ENCODE results near the gene PEDS1. TPM values are rescaled to one million over a fixed set of nuclear protein-coding genes. Genes with fewer than 3 reads are reported as not detected.

PEDS1 gene
- total RNA-seq, 1 donor from 2014 or later, result 44.1 TPM

GRCh38 chr20:50149481-50150254 is 3.9 kb downstream of the PEDS1 start:
- Histone ChIP-seq H3K79me2 (ENCODE audit: insufficient read depth, low read length) (peaks cover 88% of the 10 kb centered on the region), H3K36me3 (ENCODE audit: insufficient read depth, low read length) (peaks cover 7% of the 10 kb centered on the region), H4K20me1 (ENCODE audit: insufficient read depth, low read length) (peaks cover 44% of the 10 kb centered on the region), H3K4me1 (ENCODE audit: insufficient read depth, low read length) (peaks cover 62% of the 10 kb centered on the region), H3K27me3 (ENCODE audit: insufficient read depth, low read length) (no peaks in the 10 kb centered on the region), H3K9ac (ENCODE audit: low read length) (peak overlapping the region; percentile 5), H3K4me2 (ENCODE audit: low read length) (peak overlapping the region; percentile 47), H2AFZ (ENCODE audit: low read depth, low read length) (no peak overlapping the region), H3K27ac (ENCODE audit: low read depth, low read length) (no peak overlapping the region), H3K9me3 (ENCODE audit: insufficient read depth, low read depth, low read length) (no peaks in the 10 kb centered on the region), H3K4me3 (ENCODE audit: insufficient read depth, low read depth, low read length) (no peak overlapping the region)
- H3K9me3 Mint-ChIP-seq (ENCODE audit: unreplicated experiment), result peaks cover 2% of the 10 kb centered on the region
- no peak overlapping the region for H3K27ac Mint-ChIP-seq (ENCODE audit: unreplicated experiment)
- FAIRE-seq (no peak), DNase-seq (ENCODE audit: low read depth) (no peak)
- peaks cover 37% of the 10 kb centered on the region for H3K4me1 Mint-ChIP-seq (ENCODE audit: low read depth, unreplicated experiment)
- H3K36me3 Mint-ChIP-seq (ENCODE audit: low read depth, unreplicated experiment), result peaks cover 16% of the 10 kb centered on the region
- TF ChIP-seq CTCF (IDR thresholded peaks at IDR 0.05; ENCODE audit: insufficient read depth, low read depth, low read length), result no peak
- TF ChIP-seq EZH2 (IDR thresholded peaks at IDR 0.05; ENCODE audit: insufficient read depth, low read length), result no peak
- peak overlapping the region; percentile 77 for H3K4me3 Mint-ChIP-seq (ENCODE audit: unreplicated experiment)
- no peaks in the 10 kb centered on the region for H3K27me3 Mint-ChIP-seq (ENCODE audit: low read depth, unreplicated experiment)

GRCh38 chr20:50146732-50147662 is 6.5 kb downstream of the PEDS1 start:
- peak; percentile 41 for DNase-seq (ENCODE audit: low read depth)
- H3K27ac ChIP-seq (ENCODE audit: low read depth, low read length), result peak overlapping the region; percentile 75
- Mint-ChIP-seq H3K36me3 (ENCODE audit: low read depth, unreplicated experiment) (peaks cover 23% of the 10 kb centered on the region), H3K4me1 (ENCODE audit: low read depth, unreplicated experiment) (peaks cover 45% of the 10 kb centered on the region), H3K4me3 (ENCODE audit: unreplicated experiment) (peak overlapping the region; percentile 50), H3K27ac (ENCODE audit: unreplicated experiment) (peak overlapping the region; percentile 85), H3K27me3 (ENCODE audit: low read depth, unreplicated experiment) (no peaks in the 10 kb centered on the region), H3K9me3 (ENCODE audit: unreplicated experiment) (no peaks in the 10 kb centered on the region)
- no peaks in the 10 kb centered on the region for H3K9me3 ChIP-seq (ENCODE audit: insufficient read depth, low read depth, low read length)
- peaks cover 45% of the 10 kb centered on the region for H4K20me1 ChIP-seq (ENCODE audit: insufficient read depth, low read length)
- no peaks in the 10 kb centered on the region for H3K27me3 ChIP-seq (ENCODE audit: insufficient read depth, low read length)
- no peak for TF ChIP-seq CTCF (IDR thresholded peaks at IDR 0.05; ENCODE audit: insufficient read depth, low read depth, low read length)
- TF ChIP-seq EZH2 (IDR thresholded peaks at IDR 0.05; ENCODE audit: insufficient read depth, low read length), result no peak
- peaks cover 59% of the 10 kb centered on the region for H3K4me1 ChIP-seq (ENCODE audit: insufficient read depth, low read length)
- no peak overlapping the region for H2AFZ ChIP-seq (ENCODE audit: low read depth, low read length)
- peaks cover 15% of the 10 kb centered on the region for H3K36me3 ChIP-seq (ENCODE audit: insufficient read depth, low read length)
- H3K4me2 ChIP-seq (ENCODE audit: low read length), result peak overlapping the region; percentile 53
- peaks cover 81% of the 10 kb centered on the region for H3K79me2 ChIP-seq (ENCODE audit: insufficient read depth, low read length)
- peak overlapping the region; percentile 66 for H3K9ac ChIP-seq (ENCODE audit: low read length)
- no peak for FAIRE-seq
- peak overlapping the region; percentile 17 for H3K4me3 ChIP-seq (ENCODE audit: insufficient read depth, low read depth, low read length)
